Activated CD4-positive, alpha-beta T cell treated with anti-CD3 and anti-CD28 coated beads, Interleukin-10, Interleukin-2, amounts not matched to agents 100 ng/mL and 50 ng/mL, durations not matched to agents 16 hours and 8 hours (primary cell): ENCODE results near the gene TIMM8A.
"Not testable (repeated sequence)": the region's sequence is repeated elsewhere in the genome, so short reads cannot be mapped to it uniquely, and the experiment has no call there.

Source experiments
- DNase-seq: peaks from one replicate; pipeline ENCODE4 v3.0.0-alpha.2; 2020

Gene TIMM8A

DNA sequence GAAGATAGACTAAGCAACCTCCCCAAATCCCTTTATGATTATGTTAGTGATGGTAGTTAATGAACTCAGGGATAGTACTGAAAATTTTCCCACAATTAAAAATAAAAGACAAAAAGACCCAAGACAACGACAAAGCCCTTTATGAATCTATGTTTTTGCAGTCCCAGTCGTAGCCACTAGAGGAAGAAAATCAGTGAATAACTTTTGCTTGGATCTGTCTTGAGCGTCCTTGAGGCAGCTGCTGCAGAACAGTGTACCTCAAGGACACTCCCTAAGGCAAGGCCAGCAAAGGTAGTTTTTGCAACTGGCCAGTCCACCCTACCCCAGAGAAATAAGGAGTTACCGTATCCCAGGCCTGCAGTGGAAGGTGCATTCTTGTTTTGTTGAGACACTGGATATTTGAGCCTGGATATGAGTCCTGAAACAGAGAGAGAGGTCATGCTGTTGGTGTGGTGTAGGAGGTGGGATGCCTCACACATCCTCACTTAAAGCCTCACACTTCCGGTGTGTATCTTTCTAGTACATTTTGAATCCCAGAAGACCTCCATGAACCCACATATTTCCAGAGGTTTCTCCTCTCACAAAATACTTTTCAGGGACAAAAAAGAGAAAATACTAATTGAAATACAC is 8.7 kb upstream of the TIMM8A start:
- DNase-seq, result peak; percentile 3

DNA sequence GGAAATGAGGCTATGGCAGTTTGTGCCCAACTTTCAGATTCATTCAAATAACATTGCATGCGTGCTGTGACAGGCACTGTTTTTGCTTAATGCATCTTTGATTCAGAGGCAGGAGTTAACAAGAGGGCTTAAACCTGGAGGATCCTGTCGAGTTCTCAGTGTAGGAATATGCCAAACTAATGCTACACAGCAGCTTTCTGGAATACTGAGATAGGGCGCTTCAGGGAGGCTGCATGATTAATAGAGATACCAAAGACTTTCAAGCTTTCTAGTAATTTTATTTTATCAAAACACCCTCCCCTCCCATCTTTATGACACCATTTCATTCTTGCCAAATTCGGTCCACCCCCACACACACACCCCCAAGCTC is 636 bp upstream of the TIMM8A start:
- DNase-seq, result no peak

DNA sequence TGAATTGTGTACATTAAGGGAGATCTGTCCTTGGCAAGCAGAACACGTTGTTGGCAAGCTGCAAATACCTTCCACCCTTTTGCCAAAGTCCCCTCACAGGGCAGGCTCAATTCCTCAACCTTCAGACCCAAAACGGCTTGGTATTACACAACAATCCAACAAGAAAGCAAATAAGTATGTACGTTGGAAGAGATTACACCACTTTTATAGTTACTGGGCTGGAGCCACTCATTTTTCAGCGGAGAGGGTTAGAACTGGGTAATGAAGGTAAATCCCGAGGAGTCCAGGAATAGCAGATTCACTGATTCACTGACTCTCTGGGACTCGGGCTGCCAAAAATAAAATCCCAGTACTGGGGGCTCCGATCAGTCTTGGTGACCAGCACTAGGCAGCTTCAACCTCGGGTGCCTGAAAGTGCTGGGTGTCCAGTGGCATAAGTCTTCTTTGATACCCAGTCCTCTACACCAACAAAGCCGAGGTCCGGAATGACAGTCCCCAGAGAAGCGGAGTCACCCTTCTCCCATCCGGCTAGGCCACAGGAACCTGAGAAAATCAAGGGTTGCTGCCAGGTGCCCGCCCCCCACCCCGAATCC is 587 bp downstream of the TIMM8A start:
- DNase-seq, result no peak

DNA sequence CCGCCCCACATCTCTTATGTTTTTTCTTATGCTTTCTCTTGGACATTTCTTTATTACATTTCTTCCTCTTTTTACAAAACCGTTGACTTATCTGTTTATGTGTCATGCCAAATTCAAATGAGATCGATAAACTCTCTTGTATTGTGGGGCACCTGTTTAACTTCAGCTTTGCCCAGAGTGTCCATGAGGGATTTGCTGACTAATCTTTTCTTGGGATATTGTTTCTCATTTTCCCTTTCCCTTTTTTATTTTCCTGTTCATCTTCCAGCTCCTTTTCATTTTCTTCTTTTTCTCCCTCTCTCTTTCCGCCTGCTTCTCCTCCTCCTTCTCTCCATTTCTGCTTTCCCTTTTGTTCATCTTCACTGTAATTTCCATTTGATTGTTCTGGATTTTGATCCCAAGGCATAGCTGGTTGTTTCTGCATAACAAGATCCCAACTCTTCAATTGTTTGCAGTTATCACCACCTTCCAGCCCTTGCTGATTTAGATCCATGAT is 10.7 kb downstream of the TIMM8A start:
- DNase-seq, result no peak

DNA sequence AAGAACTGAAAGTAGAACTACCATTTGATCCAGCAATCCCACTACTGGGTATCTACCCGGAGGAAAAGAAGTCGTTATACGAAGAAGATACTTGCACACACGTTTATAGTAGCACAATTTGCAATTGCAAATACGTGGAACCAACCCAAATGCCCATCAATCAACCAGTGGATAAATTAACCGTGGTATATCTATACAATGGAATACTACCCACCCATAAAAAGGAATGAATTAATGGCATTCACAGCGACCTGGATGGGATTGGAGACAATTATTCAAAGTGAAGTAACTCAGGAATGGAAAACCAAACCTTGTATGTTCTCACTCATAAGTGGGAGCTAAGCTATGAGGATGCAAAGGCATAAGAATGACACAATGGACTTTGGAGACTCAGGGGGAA is 14.2 kb downstream of the TIMM8A start:
- DNase-seq, result not testable (repeated sequence)

DNA sequence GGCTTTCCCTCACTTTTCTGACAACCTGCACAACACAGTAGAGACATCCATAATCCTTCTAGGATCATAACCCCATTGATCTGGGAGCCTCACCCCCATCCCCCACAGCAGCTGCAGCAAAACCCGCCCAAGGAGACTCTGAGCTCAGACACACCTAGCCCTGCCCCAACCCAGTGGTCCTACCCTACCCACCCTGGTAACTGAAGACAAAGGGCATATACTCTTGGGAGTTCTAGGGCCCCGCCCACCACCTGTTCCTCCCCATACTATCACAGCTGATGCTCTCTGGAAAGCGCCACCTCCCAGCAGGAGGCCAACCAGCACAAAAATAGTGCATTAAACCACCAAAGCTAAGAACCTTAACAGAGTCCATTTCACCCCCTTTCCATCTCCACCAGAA is 21.9 kb downstream of the TIMM8A start:
- DNase-seq, result not testable (repeated sequence)

DNA sequence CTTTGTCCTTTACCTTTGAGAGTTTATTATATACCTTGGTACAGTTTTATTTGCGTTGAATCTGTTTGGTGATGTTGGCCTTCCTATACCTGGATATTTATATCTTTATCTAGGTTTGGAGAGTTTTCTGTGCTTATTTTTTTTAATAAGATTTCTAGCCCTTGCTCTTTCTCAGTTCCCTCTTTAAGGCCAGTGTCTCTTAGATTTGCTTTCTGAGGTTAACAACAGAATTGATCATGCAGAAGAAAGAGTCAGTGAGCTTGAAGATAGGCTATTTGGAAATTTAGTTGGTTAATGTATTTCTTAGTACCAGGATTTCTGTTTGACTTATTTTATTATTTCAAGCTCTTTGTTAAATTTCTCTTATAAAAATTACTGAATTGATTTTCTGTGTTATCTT is 44.8 kb downstream of the TIMM8A start:
- no peak for DNase-seq
